ENCODE data around the gene TBPL1. TPM values are rescaled to one million over a fixed set of nuclear protein-coding genes. Genes with fewer than 3 reads are reported as not detected.

TBPL1 gene
- total and polyA plus RNA-seq, 2 donors, result 29.0 to 41.9 TPM

- Histone ChIP-seq H3K36me3 (ENCODE audit: control insufficient read depth in 2 of 2, insufficient read depth in 2 of 2, low read length in 1 of 2) (peaks cover 3 to 10% of the 10 kb centered on the region in 2 donors), H3K27me3 (ENCODE audit: control insufficient read depth in 2 of 2, insufficient read depth in 1 of 2, low read length in 1 of 2) (no peaks in the 10 kb centered on the region), H3K9me3 (ENCODE audit: control insufficient read depth in 2 of 2, insufficient read depth in 1 of 2, low read length in 1 of 2) (no peaks in the 10 kb centered on the region), H3K27ac (ENCODE audit: low read depth in 1 of 2, low read length in 1 of 2) (no peak overlapping the region), H3K4me1 (ENCODE audit: control insufficient read depth in 2 of 2, insufficient read depth in 2 of 2, low read length in 2 of 2) (no peaks in the 10 kb centered on the region), H3K4me3 (ENCODE audit: low read length in 2 of 2) (no peak overlapping the region)
- no peak for DNase-seq (ENCODE audit: low read depth in 6 of 9, low spot score in 9 of 9)
- 95% methylated on average over 6 of the region's 6 CpGs for WGBS
Observed at GRCh38 chr6:133992992-133993680, 40.1 kb downstream of the TBPL1 start.

GRCh38 chr6:133995296-133995695 is 42.3 kb downstream of the TBPL1 start:
- Histone ChIP-seq H3K4me3 (ENCODE audit: low read length in 2 of 2) (no peak overlapping the region), H3K36me3 (ENCODE audit: control insufficient read depth in 2 of 2, insufficient read depth in 2 of 2, low read length in 1 of 2) (peaks cover 3 to 5% of the 10 kb centered on the region in 2 donors), H3K27ac (ENCODE audit: low read depth in 1 of 2, low read length in 1 of 2) (no peak overlapping the region), H3K9me3 (ENCODE audit: control insufficient read depth in 2 of 2, insufficient read depth in 1 of 2, low read length in 1 of 2) (no peaks in the 10 kb centered on the region), H3K27me3 (ENCODE audit: control insufficient read depth in 2 of 2, insufficient read depth in 1 of 2, low read length in 1 of 2) (no peaks in the 10 kb centered on the region), H3K4me1 (ENCODE audit: control insufficient read depth in 2 of 2, insufficient read depth in 2 of 2, low read length in 2 of 2) (no peaks in the 10 kb centered on the region)
- no peak for DNase-seq (ENCODE audit: low read depth in 6 of 9, low spot score in 9 of 9)
- WGBS, result 96% methylated on average over 3 of the region's 3 CpGs

GRCh38 chr6:133995758-133996157 is 42.7 kb downstream of the TBPL1 start:
- peaks cover 0 to 1% of the 10 kb centered on the region in 2 donors for H3K36me3 ChIP-seq (ENCODE audit: control insufficient read depth in 2 of 2, insufficient read depth in 2 of 2, low read length in 1 of 2)
- H3K9me3 ChIP-seq (ENCODE audit: control insufficient read depth in 2 of 2, insufficient read depth in 1 of 2, low read length in 1 of 2), result no peaks in the 10 kb centered on the region
- 99% methylated on average over 3 of the region's 3 CpGs for WGBS
- H3K4me1 ChIP-seq (ENCODE audit: control insufficient read depth in 2 of 2, insufficient read depth in 2 of 2, low read length in 2 of 2), result no peaks in the 10 kb centered on the region
- no peak overlapping the region for H3K4me3 ChIP-seq (ENCODE audit: low read length in 2 of 2)
- no peak for DNase-seq (ENCODE audit: low read depth in 6 of 9, low spot score in 9 of 9)
- no peaks in the 10 kb centered on the region for H3K27me3 ChIP-seq (ENCODE audit: control insufficient read depth in 2 of 2, insufficient read depth in 1 of 2, low read length in 1 of 2)
- no peak overlapping the region for H3K27ac ChIP-seq (ENCODE audit: low read depth in 1 of 2, low read length in 1 of 2)

- H3K36me3 ChIP-seq (ENCODE audit: control insufficient read depth in 2 of 2, insufficient read depth in 2 of 2, low read length in 1 of 2), result no peaks in the 10 kb centered on the region
- no peaks in the 10 kb centered on the region for H3K4me1 ChIP-seq (ENCODE audit: control insufficient read depth in 2 of 2, insufficient read depth in 2 of 2, low read length in 2 of 2)
- no peak overlapping the region for H3K27ac ChIP-seq (ENCODE audit: low read depth in 1 of 2, low read length in 1 of 2)
- H3K4me3 ChIP-seq (ENCODE audit: low read length in 2 of 2), result no peak overlapping the region
- H3K9me3 ChIP-seq (ENCODE audit: control insufficient read depth in 2 of 2, insufficient read depth in 1 of 2, low read length in 1 of 2), result no peaks in the 10 kb centered on the region
- DNase-seq (ENCODE audit: low read depth in 6 of 9, low spot score in 9 of 9), result no peak
- H3K27me3 ChIP-seq (ENCODE audit: control insufficient read depth in 2 of 2, insufficient read depth in 1 of 2, low read length in 1 of 2), result no peaks in the 10 kb centered on the region
- WGBS, result 97% methylated on average over 6 of the region's 6 CpGs
Observed at GRCh38 chr6:133997267-133997666, 44.2 kb downstream of the TBPL1 start.

GRCh38 chr6:133999305-133999704 is 46.3 kb downstream of the TBPL1 start:
- H3K4me1 ChIP-seq (ENCODE audit: control insufficient read depth in 2 of 2, insufficient read depth in 2 of 2, low read length in 2 of 2), result no peaks in the 10 kb centered on the region
- no peaks in the 10 kb centered on the region for H3K36me3 ChIP-seq (ENCODE audit: control insufficient read depth in 2 of 2, insufficient read depth in 2 of 2, low read length in 1 of 2)
- DNase-seq (ENCODE audit: low read depth in 6 of 9, low spot score in 9 of 9), result no peak
- no peak overlapping the region for H3K4me3 ChIP-seq (ENCODE audit: low read length in 2 of 2)
- no peaks in the 10 kb centered on the region for H3K9me3 ChIP-seq (ENCODE audit: control insufficient read depth in 2 of 2, insufficient read depth in 1 of 2, low read length in 1 of 2)
- H3K27me3 ChIP-seq (ENCODE audit: control insufficient read depth in 2 of 2, insufficient read depth in 1 of 2, low read length in 1 of 2), result no peaks in the 10 kb centered on the region
- no peak overlapping the region for H3K27ac ChIP-seq (ENCODE audit: low read depth in 1 of 2, low read length in 1 of 2)

GRCh38 chr6:134000443-134000842 is 47.4 kb downstream of the TBPL1 start:
- no peak for DNase-seq (ENCODE audit: low read depth in 6 of 9, low spot score in 9 of 9)
- no peak overlapping the region for H3K27ac ChIP-seq (ENCODE audit: low read depth in 1 of 2, low read length in 1 of 2)
- H3K9me3 ChIP-seq (ENCODE audit: control insufficient read depth in 2 of 2, insufficient read depth in 1 of 2, low read length in 1 of 2), result no peaks in the 10 kb centered on the region
- no peak overlapping the region for H3K4me3 ChIP-seq (ENCODE audit: low read length in 2 of 2)
- H3K4me1 ChIP-seq (ENCODE audit: control insufficient read depth in 2 of 2, insufficient read depth in 2 of 2, low read length in 2 of 2), result no peaks in the 10 kb centered on the region
- WGBS, result 64% methylated on average over 3 of the region's 3 CpGs
- H3K36me3 ChIP-seq (ENCODE audit: control insufficient read depth in 2 of 2, insufficient read depth in 2 of 2, low read length in 1 of 2), result no peaks in the 10 kb centered on the region
- no peaks in the 10 kb centered on the region for H3K27me3 ChIP-seq (ENCODE audit: control insufficient read depth in 2 of 2, insufficient read depth in 1 of 2, low read length in 1 of 2)

GRCh38 chr6:134002821-134003220 is 49.8 kb downstream of the TBPL1 start:
- no peak for DNase-seq (ENCODE audit: low read depth in 6 of 9, low spot score in 9 of 9)
- H3K36me3 ChIP-seq (ENCODE audit: control insufficient read depth in 2 of 2, insufficient read depth in 2 of 2, low read length in 1 of 2), result no peaks in the 10 kb centered on the region
- no peak overlapping the region for H3K4me3 ChIP-seq (ENCODE audit: low read length in 2 of 2)
- H3K4me1 ChIP-seq (ENCODE audit: control insufficient read depth in 2 of 2, insufficient read depth in 2 of 2, low read length in 2 of 2), result no peaks in the 10 kb centered on the region
- no peak overlapping the region for H3K27ac ChIP-seq (ENCODE audit: low read depth in 1 of 2, low read length in 1 of 2)
- no peaks in the 10 kb centered on the region for H3K27me3 ChIP-seq (ENCODE audit: control insufficient read depth in 2 of 2, insufficient read depth in 1 of 2, low read length in 1 of 2)
- no peaks in the 10 kb centered on the region for H3K9me3 ChIP-seq (ENCODE audit: control insufficient read depth in 2 of 2, insufficient read depth in 1 of 2, low read length in 1 of 2)
- 63% methylated on average over 5 of the region's 5 CpGs for WGBS

- no peak for DNase-seq (ENCODE audit: low read depth in 6 of 9, low spot score in 9 of 9)
- 97% methylated on average over 5 of the region's 5 CpGs for WGBS
- H3K27me3 ChIP-seq (ENCODE audit: control insufficient read depth in 2 of 2, insufficient read depth in 1 of 2, low read length in 1 of 2), result no peaks in the 10 kb centered on the region
- no peaks in the 10 kb centered on the region for H3K4me1 ChIP-seq (ENCODE audit: control insufficient read depth in 2 of 2, insufficient read depth in 2 of 2, low read length in 2 of 2)
- H3K36me3 ChIP-seq (ENCODE audit: control insufficient read depth in 2 of 2, insufficient read depth in 2 of 2, low read length in 1 of 2), result no peaks in the 10 kb centered on the region
- no peak overlapping the region for H3K27ac ChIP-seq (ENCODE audit: low read depth in 1 of 2, low read length in 1 of 2)
- H3K9me3 ChIP-seq (ENCODE audit: control insufficient read depth in 2 of 2, insufficient read depth in 1 of 2, low read length in 1 of 2), result no peaks in the 10 kb centered on the region
- H3K4me3 ChIP-seq (ENCODE audit: low read length in 2 of 2), result no peak overlapping the region
Observed at GRCh38 chr6:134003542-134003951, 50.5 kb downstream of the TBPL1 start.

- Histone ChIP-seq H3K9me3 (ENCODE audit: control insufficient read depth in 2 of 2, insufficient read depth in 1 of 2, low read length in 1 of 2) (no peaks in the 10 kb centered on the region), H3K27me3 (ENCODE audit: control insufficient read depth in 2 of 2, insufficient read depth in 1 of 2, low read length in 1 of 2) (no peaks in the 10 kb centered on the region), H3K4me3 (ENCODE audit: low read length in 2 of 2) (no peak overlapping the region), H3K27ac (ENCODE audit: low read depth in 1 of 2, low read length in 1 of 2) (no peak overlapping the region), H3K4me1 (ENCODE audit: control insufficient read depth in 2 of 2, insufficient read depth in 2 of 2, low read length in 2 of 2) (no peaks in the 10 kb centered on the region), H3K36me3 (ENCODE audit: control insufficient read depth in 2 of 2, insufficient read depth in 2 of 2, low read length in 1 of 2) (no peaks in the 10 kb centered on the region)
- WGBS, result 93% methylated on average over 4 of the region's 4 CpGs
- DNase-seq (ENCODE audit: low read depth in 6 of 9, low spot score in 9 of 9), result no peak
Observed at GRCh38 chr6:134004714-134005113, 51.7 kb downstream of the TBPL1 start.
